Stimulated activated CD8-positive, alpha-beta memory T cell treated with anti-CD3 and anti-CD28 coated beads, Interleukin-12 subunit alpha, Interleukin-12 subunit beta, amount 100 ng/mL, for 4 hours (primary cell): Measurements from ENCODE around the gene P3H1.
"Not testable (repeated sequence)": the region's sequence is repeated elsewhere in the genome, so short reads cannot be mapped to it uniquely, and the experiment has no call there.

Source experiments
- DNase-seq: peaks from one replicate; pipeline ENCODE4 v3.0.0-alpha.2; 2020; ENCODE audit warnings: low read depth

The P3H1 gene

GRCh38 chr1:42773420-42773819 is 6.6 kb upstream of the P3H1 start:
- no peak for DNase-seq

- DNase-seq = no peak
Observed at GRCh38 chr1:42769811-42770210, 3.0 kb upstream of the P3H1 start.

- DNase-seq = no peak
Observed at GRCh38 chr1:42768172-42768571, 1.3 kb upstream of the P3H1 start.

GRCh38 chr1:42767510-42768000 is 727 bp upstream of the P3H1 start:
- no peak for DNase-seq

- DNase-seq = peak; percentile 52
Observed at GRCh38 chr1:42765832-42766740, 742 bp downstream of the P3H1 start.

- no peak for DNase-seq
Observed at GRCh38 chr1:42765269-42765668, 1.6 kb downstream of the P3H1 start.

GRCh38 chr1:42762269-42762668 is 4.6 kb downstream of the P3H1 start:
- no peak for DNase-seq

- DNase-seq = no peak
Observed at GRCh38 chr1:42761567-42761966, 5.3 kb downstream of the P3H1 start.

- no peak for DNase-seq
Observed at GRCh38 chr1:42759114-42759513, 7.7 kb downstream of the P3H1 start.

GRCh38 chr1:42758641-42759040 is 8.2 kb downstream of the P3H1 start:
- no peak for DNase-seq

GRCh38 chr1:42757892-42758275 is 8.9 kb downstream of the P3H1 start:
- DNase-seq = no peak

GRCh38 chr1:42756956-42757891 is 9.6 kb downstream of the P3H1 start:
- no peak for DNase-seq

- DNase-seq = no peak
Observed at GRCh38 chr1:42753070-42753469, 13.8 kb downstream of the P3H1 start.

- no peak for DNase-seq
Observed at GRCh38 chr1:42752284-42752683, 14.5 kb downstream of the P3H1 start.

- not testable (repeated sequence) for DNase-seq
Observed at GRCh38 chr1:42751511-42752070, 15.2 kb downstream of the P3H1 start.

GRCh38 chr1:42750041-42750440 is 16.8 kb downstream of the P3H1 start:
- DNase-seq = no peak

GRCh38 chr1:42748461-42749410 is 18.1 kb downstream of the P3H1 start:
- no peak for DNase-seq

- no peak for DNase-seq
Observed at GRCh38 chr1:42748021-42748420, 18.8 kb downstream of the P3H1 start.

GRCh38 chr1:42747125-42747524 is 19.7 kb downstream of the P3H1 start:
- no peak for DNase-seq

GRCh38 chr1:42746436-42747105 is 20.3 kb downstream of the P3H1 start:
- DNase-seq = no peak

- DNase-seq = no peak
Observed at GRCh38 chr1:42745851-42746250, 21.0 kb downstream of the P3H1 start.
